Urothelium cell line (cell line): ENCODE results near the gene TRMT61A.
A peak's percentile ranks its signal among the peaks of the same experiment; 100 is the strongest.

Experiments used
- DNase-seq: peaks from one replicate; pipeline ENCODE4 v3.0.0; 2011; ENCODE audit warnings: low spot score, mixed read lengths
- FAIRE-seq: peaks from 2 replicates; lab custom pipeline; 2011; peaks lifted over from hg19 to GRCh38; lab: Jason Lieb, UNC

Gene TRMT61A

GRCh38 chr14:103545915-103546651, 17.1 kb downstream of the TRMT61A start:
- no peak for FAIRE-seq

GRCh38 chr14:103546652-103547454, 17.9 kb downstream of the TRMT61A start:
- FAIRE-seq: no peak
- peak; percentile 67 for DNase-seq

More at GRCh38 chr14:103545915-103546651, 17.1 kb downstream of the TRMT61A start:
- no peak for DNase-seq

- no peak for FAIRE-seq
- DNase-seq: no peak
These were observed 18.5 kb downstream of the TRMT61A start for GRCh38 chr14:103547455-103547940.

GRCh38 chr14:103547941-103548462, 19.0 kb downstream of the TRMT61A start:
- FAIRE-seq (no peak), DNase-seq (no peak)

- no peak for FAIRE-seq
- no peak for DNase-seq
These were observed 19.7 kb downstream of the TRMT61A start for GRCh38 chr14:103548463-103549351.

GRCh38 chr14:103549361-103550311, 20.6 kb downstream of the TRMT61A start:
- FAIRE-seq: no peak
- no peak for DNase-seq

- no peak for FAIRE-seq
- no peak for DNase-seq
These were observed 21.7 kb downstream of the TRMT61A start for GRCh38 chr14:103550451-103551337.

- FAIRE-seq (no peak), DNase-seq (no peak)
These were observed 22.4 kb downstream of the TRMT61A start for GRCh38 chr14:103551338-103551762.

- FAIRE-seq: no peak
These were observed 23.2 kb downstream of the TRMT61A start for GRCh38 chr14:103552011-103552845.

GRCh38 chr14:103552846-103553210, 23.8 kb downstream of the TRMT61A start:
- DNase-seq (no peak), FAIRE-seq (no peak)

More at GRCh38 chr14:103552011-103552845, 23.2 kb downstream of the TRMT61A start:
- no peak for DNase-seq

GRCh38 chr14:103555559-103556337, 26.8 kb downstream of the TRMT61A start:
- no peak for DNase-seq
- no peak for FAIRE-seq

- DNase-seq (no peak), FAIRE-seq (no peak)
These were observed 28.2 kb downstream of the TRMT61A start for GRCh38 chr14:103556946-103557758.

GRCh38 chr14:103558071-103558882, 29.3 kb downstream of the TRMT61A start:
- DNase-seq: no peak

GRCh38 chr14:103559766-103560165, 30.8 kb downstream of the TRMT61A start:
- FAIRE-seq (no peak), DNase-seq (no peak)

More at GRCh38 chr14:103558071-103558882, 29.3 kb downstream of the TRMT61A start:
- FAIRE-seq: no peak

- no peak for FAIRE-seq
These were observed 31.7 kb downstream of the TRMT61A start for GRCh38 chr14:103560691-103561090.

More at GRCh38 chr14:103560691-103561090, 31.7 kb downstream of the TRMT61A start:
- no peak for DNase-seq
